ENCODE data around the gene SFRP2.

- no peak for TF ChIP-seq FOS (IDR thresholded peaks at IDR 0.05; ENCODE audit: low read depth, low read length)
- TF ChIP-seq POLR2A (IDR thresholded peaks at IDR 0.05; ENCODE audit: low read depth, low read length): no peak
- TF ChIP-seq MAZ (IDR thresholded peaks at IDR 0.05; ENCODE audit: borderline replicate concordance, low read depth, low read length): no peak
- no peak for TF ChIP-seq CTCF (conservative IDR thresholded peaks at IDR 0.05; ENCODE audit: low read depth, low read length)
Measured at GRCh38 chr4:153790500-153790865, 1.6 kb upstream of the SFRP2 start.
